Thoracic aorta (tissue), 2 donors: ENCODE data around the gene PDLIM7. TPM values are rescaled to one million over a fixed set of nuclear protein-coding genes. Genes with fewer than 3 reads are reported as not detected.

ENCODE experiments used
- ATAC-seq: fragments of 150-250 bp; one replicate; pipeline ENCODE4 v1.8.0; 2017; ENCODE audit warnings: low read depth; ENCODE audit not compliant: insufficient number of reproducible peaks, low FRiP score
- DNase-seq: peaks from one replicate; pipeline ENCODE4 v3.0.0-alpha.2; 2020; ENCODE audit warnings: low spot score
- H3K27ac ChIP-seq, 2 donors: fragments of 200-600 bp; sonication (generic); 1 replicate in 1 of 2; 2 replicates in 1 of 2; pipeline ENCODE4 v1.5.1; 2016; ENCODE audit warnings: mild to moderate bottlenecking in 2 of 2, moderate library complexity in 2 of 2
- H3K27me3 ChIP-seq: fragments of 200-600 bp; sonication (generic); replicated peaks from 2 replicates; pipeline ENCODE4 v1.6.0; 2016; ENCODE audit warnings: mild to moderate bottlenecking; ENCODE audit not compliant: insufficient read depth
- H3K36me3 ChIP-seq: fragments of 200-600 bp; sonication (generic); one replicate; pipeline ENCODE4 v1.5.1; 2016
- H3K4me1 ChIP-seq, 2 donors: fragments of 200-600 bp; sonication (generic); 1 replicate in 1 of 2; 2 replicates in 1 of 2; pipeline versions ENCODE4 v1.5.1 to v1.6.0; 2016; ENCODE audit warnings: low read depth in 2 of 2, mild to moderate bottlenecking in 1 of 2; ENCODE audit not compliant: control insufficient read depth in 1 of 2
- H3K4me3 ChIP-seq: fragments of 200-600 bp; sonication (generic); 2 replicates; pipeline ENCODE4 v1.5.1; 2016; ENCODE audit warnings: mild to moderate bottlenecking
- H3K9me3 ChIP-seq: fragments of 200-600 bp; sonication (generic); 2 replicates; pipeline ENCODE4 v1.5.1; 2016
- total RNA-seq, 2 donors: library from RNA; depleted of rRNA; stranded (reverse); fragments of >200 nt; gene quantifications; one replicate each; pipeline versions ENCODE4 v1.1.0 to v1.2.3, GENCODE V29; 2016
- TF ChIP-seq, protein P1 (sequence below): fragments of 200-600 bp; sonication (generic); IDR thresholded peaks from one replicate; pipeline ENCODE4 v1.5.1; 2019; ENCODE audit warnings: antibody characterized with exemption

The PDLIM7 gene
- total RNA-seq, 2 donors from 2014 or later = 626 to 891 TPM

DNA sequence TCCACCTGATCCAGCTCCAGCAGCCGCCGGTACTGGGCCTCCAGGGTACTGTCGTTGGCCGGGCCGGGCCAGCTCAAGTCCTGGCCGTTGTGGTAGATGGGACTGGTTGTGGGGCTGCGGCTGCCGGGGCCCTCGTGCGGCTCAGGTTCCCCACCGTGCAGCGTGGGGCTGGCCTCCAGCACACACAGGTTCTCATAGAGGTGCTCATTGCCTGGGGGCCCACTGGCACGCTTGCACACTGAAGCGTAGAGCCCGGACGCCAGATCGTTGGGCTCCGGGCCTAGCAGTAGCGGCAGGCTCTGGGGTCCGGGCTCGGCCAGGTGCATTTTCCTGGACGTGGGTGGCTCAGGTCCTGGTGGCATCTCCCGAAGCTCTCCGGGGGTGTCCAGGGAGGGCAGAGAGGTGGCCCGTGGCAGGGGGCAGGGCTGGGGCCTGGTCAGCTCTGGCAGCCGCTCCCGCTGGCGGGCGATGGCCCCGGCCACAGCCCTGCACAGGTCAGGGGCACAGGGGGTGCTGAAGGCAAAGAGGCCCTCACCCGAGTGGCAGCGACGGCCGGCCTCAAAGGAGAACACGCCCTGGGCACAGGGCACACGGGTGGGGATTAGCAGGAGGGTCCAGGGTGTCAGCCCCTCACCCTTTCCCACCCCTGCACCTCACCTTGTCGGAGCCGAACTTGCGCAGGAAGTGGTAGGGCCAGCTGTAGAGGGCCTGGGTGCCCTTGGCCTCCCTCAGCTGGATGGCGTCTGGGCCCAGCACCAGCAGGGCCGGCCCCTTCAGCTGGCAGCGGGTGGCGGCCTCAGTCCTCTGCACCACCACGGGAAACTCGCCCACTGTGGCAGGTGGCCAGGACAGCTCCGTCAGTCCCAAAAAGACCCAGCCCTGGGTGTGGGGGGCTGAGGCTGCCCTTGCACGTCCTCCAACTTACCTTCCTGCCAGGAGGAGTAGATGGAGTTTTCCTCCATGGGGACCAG, 7.0 kb upstream of the PDLIM7 start:
- Histone ChIP-seq H3K27me3 (no peaks in the 10 kb centered on the region), H3K4me1 (no peaks in the 10 kb centered on the region), H3K4me3 (no peak overlapping the region), H3K36me3 (no peaks in the 10 kb centered on the region), H3K27ac (no peak overlapping the region), H3K9me3 (no peaks in the 10 kb centered on the region)
- TF ChIP-seq, protein P1, sequence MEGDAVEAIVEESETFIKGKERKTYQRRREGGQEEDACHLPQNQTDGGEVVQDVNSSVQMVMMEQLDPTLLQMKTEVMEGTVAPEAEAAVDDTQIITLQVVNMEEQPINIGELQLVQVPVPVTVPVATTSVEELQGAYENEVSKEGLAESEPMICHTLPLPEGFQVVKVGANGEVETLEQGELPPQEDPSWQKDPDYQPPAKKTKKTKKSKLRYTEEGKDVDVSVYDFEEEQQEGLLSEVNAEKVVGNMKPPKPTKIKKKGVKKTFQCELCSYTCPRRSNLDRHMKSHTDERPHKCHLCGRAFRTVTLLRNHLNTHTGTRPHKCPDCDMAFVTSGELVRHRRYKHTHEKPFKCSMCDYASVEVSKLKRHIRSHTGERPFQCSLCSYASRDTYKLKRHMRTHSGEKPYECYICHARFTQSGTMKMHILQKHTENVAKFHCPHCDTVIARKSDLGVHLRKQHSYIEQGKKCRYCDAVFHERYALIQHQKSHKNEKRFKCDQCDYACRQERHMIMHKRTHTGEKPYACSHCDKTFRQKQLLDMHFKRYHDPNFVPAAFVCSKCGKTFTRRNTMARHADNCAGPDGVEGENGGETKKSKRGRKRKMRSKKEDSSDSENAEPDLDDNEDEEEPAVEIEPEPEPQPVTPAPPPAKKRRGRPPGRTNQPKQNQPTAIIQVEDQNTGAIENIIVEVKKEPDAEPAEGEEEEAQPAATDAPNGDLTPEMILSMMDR = no peak
- DNase-seq (no peak), ATAC-seq (no peak)

DNA sequence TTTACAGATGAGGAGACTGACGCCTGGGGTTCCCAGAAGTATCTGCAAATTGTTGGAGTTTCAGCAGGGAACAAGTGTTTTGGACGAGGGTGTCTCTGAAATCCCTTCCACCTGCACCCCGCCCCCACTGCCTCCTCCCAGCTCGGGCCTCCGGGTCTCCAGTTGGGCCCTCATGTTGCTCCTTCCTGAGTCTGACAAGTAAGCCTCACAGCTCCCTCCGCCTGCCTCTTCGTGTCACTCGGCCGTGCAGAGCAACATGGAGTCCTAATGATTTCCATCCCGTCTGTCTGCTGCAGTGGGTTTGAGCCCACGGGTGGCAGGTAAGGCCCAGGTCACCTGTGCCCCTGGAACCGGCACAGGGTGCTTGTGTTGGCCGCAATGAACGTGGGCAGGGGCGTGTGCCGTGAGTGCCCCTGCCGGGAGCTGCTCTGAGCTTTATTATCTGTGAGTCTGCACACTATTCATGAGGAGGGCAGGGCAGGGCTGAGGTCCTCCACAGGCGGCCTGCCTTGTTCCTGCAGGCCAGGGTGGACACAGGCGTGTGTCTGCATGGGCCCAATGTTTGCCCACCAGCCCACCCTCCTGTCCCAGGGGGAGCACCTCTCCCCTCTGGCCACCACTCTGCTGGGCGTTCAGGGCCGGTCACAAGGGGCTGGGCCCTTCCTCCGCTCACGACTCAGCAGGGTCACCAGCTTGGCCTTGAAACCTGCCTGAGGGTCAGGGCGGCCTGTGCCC, 6.1 kb upstream of the PDLIM7 start:
- no peaks in the 10 kb centered on the region for H3K9me3 ChIP-seq
- H3K27ac ChIP-seq = no peak overlapping the region
- peaks cover 0 to 3% of the 10 kb centered on the region in 2 donors for H3K4me1 ChIP-seq
- H3K27me3 ChIP-seq = no peaks in the 10 kb centered on the region
- TF ChIP-seq, protein P1 = no peak
- H3K4me3 ChIP-seq = no peak overlapping the region
- no peaks in the 10 kb centered on the region for H3K36me3 ChIP-seq
- DNase-seq (no peak), ATAC-seq (no peak)

DNA sequence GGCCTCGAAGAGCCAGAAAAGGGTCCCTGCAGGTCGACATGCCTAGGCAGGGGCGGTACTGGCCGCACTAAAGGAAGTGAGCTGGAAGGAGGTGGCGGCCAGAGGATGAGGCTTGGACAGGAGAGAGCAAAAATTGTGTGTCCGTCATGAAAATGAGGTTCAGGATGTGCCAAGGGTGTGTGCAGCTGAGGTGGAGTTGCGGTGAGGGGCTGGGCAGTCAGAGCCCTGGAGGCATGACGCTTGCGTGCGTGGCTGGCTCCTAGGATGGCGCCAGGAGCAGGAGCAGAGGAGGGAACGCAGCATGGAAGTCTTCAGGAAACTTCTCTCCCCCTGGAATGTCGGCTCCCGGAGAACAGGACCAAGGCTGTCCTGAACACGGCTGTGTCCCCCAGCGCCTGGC, 5.5 kb upstream of the PDLIM7 start:
- Histone ChIP-seq H3K4me1 (peaks cover 0 to 9% of the 10 kb centered on the region in 2 donors), H3K27me3 (no peaks in the 10 kb centered on the region), H3K9me3 (no peaks in the 10 kb centered on the region), H3K36me3 (no peaks in the 10 kb centered on the region), H3K4me3 (no peak overlapping the region), H3K27ac (no peak overlapping the region)
- TF ChIP-seq, protein P1 = no peak
- no peak for DNase-seq
- no peak for ATAC-seq

- no peak overlapping the region for H3K4me3 ChIP-seq
- H3K27ac ChIP-seq = no peak overlapping the region
- peaks cover 0 to 11% of the 10 kb centered on the region in 2 donors for H3K4me1 ChIP-seq
- DNase-seq (no peak), ATAC-seq (no peak)
- H3K9me3 ChIP-seq = no peaks in the 10 kb centered on the region
- H3K27me3 ChIP-seq = no peaks in the 10 kb centered on the region
- H3K36me3 ChIP-seq = no peaks in the 10 kb centered on the region
- TF ChIP-seq, protein P1 = no peak
These were observed 4.7 kb upstream of the PDLIM7 start for GRCh38 chr5:177501874-177502678.
